HepG2 (cell line): Measurements from ENCODE around the gene CYP21A2. TPM values are rescaled to one million over a fixed set of nuclear protein-coding genes. Genes with fewer than 3 reads are reported as not detected.

Experiments used
- BHLHE40 ChIP-seq: IDR thresholded peaks from 2 replicates; pipeline ENCODE4 v1.6.1; 2011; ENCODE audit warnings: low read length, improper control_type of control experiment
- BRD4 ChIP-seq: sonication (generic); formaldehyde crosslinking; IDR thresholded peaks from 2 replicates; pipeline ENCODE4 v1.4.0; 2020; ENCODE audit warnings: missing genetic modification reagents
- MYNN ChIP-seq: sonication (generic); formaldehyde crosslinking; IDR thresholded peaks from 2 replicates; pipeline ENCODE4 v1.4.0; 2020; ENCODE audit warnings: mild to moderate bottlenecking, low read depth, missing genetic modification reagents
- NR2F2 ChIP-seq: IDR thresholded peaks from 2 replicates; pipeline ENCODE4 v1.6.1; 2012; ENCODE audit warnings: low read depth, inconsistent platforms, borderline replicate concordance
- POLR2G ChIP-seq: fragments of 200-400 bp; formaldehyde crosslinking; IDR thresholded peaks from 2 replicates; pipeline ENCODE4 v1.6.1; 2018; ENCODE audit warnings: mild to moderate bottlenecking, low read depth, low read length, moderate library complexity
- SOX6 ChIP-seq, 2 experiments: fragments of 450-650 bp in 1 of 2; sonication (generic) in 1 of 2; formaldehyde crosslinking in 1 of 2; IDR thresholded peaks; 2 replicates each; pipeline versions ENCODE4 v1.4.0 to v1.6.1; 2017 to 2020; ENCODE audit warnings: antibody characterized with exemption in 1 of 2, mild to moderate bottlenecking in 1 of 2, missing genetic modification reagents in 1 of 2
- U2AF2 ChIP-seq: fragments of 200-400 bp; formaldehyde crosslinking; IDR thresholded peaks from 2 replicates; pipeline ENCODE4 v1.6.1; 2017; ENCODE audit warnings: low read depth, mild to moderate bottlenecking, low read length
- ZNF12 ChIP-seq: sonication (generic); formaldehyde crosslinking; IDR thresholded peaks from 2 replicates; pipeline ENCODE4 v1.5.0; 2020; ENCODE audit warnings: missing genetic modification reagents
- ZNF230 ChIP-seq: sonication (generic); formaldehyde crosslinking; IDR thresholded peaks from 2 replicates; pipeline ENCODE4 v1.4.0; 2020; ENCODE audit warnings: mild to moderate bottlenecking, missing genetic modification reagents
- ZNF260 ChIP-seq: sonication (generic); formaldehyde crosslinking; IDR thresholded peaks from 2 replicates; pipeline ENCODE4 v1.4.0; 2020; ENCODE audit warnings: missing genetic modification reagents, low read depth, mild to moderate bottlenecking, borderline replicate concordance
- polyA plus RNA-seq, 8 experiments: library from polyadenylated mRNA; depleted of rRNA in 3 of 8; stranded (reverse) in 7 of 8; unstranded in 1 of 8; fragments of >200 nt; fragmentation: Illumina TruSeq in 4 of 8; extraction: Trizol in 4 of 8; gene quantifications; 2 replicates each; pipeline versions ENCODE4 v1.2.1 to v1.2.3, GENCODE V29; 2011 to 2016; ENCODE audit warnings: low read depth in 4 of 8, missing spikeins in 1 of 8, mixed read lengths in 1 of 8; ENCODE audit not compliant: insufficient read depth in 1 of 8
- total RNA-seq, 5 experiments: library from RNA; depleted of rRNA; stranded (reverse); fragments of >200 nt; fragmentation: Illumina TruSeq; extraction: Trizol; gene quantifications; 2 replicates each; pipeline ENCODE4 v1.2.3, GENCODE V29; 2016; ENCODE audit warnings: low read depth in 1 of 5
- TF ChIP-seq, protein P1 (sequence below): sonication (generic); formaldehyde crosslinking; IDR thresholded peaks from 2 replicates; pipeline ENCODE4 v1.4.0; 2020; ENCODE audit warnings: missing genetic modification reagents
- TF ChIP-seq, protein P2 (sequence below): sonication (generic); formaldehyde crosslinking; IDR thresholded peaks from 2 replicates; pipeline ENCODE4 v1.4.0; 2020; ENCODE audit warnings: missing genetic modification reagents, mild to moderate bottlenecking, borderline replicate concordance
- TF ChIP-seq, protein P3 (sequence below): sonication (generic); formaldehyde crosslinking; IDR thresholded peaks from 2 replicates; pipeline ENCODE4 v1.8.0; 2022; ENCODE audit warnings: mild to moderate bottlenecking, missing genetic modification reagents, moderate library complexity
- TF ChIP-seq, protein P4 (sequence below): sonication (generic); formaldehyde crosslinking; IDR thresholded peaks from 2 replicates; pipeline ENCODE4 v1.4.0; 2020; ENCODE audit warnings: mild to moderate bottlenecking, low read depth, missing genetic modification reagents
- TF ChIP-seq, protein P5 (sequence below): IDR thresholded peaks from 2 replicates; pipeline ENCODE4 v1.6.1; 2016; ENCODE audit warnings: low read depth, missing genetic modification reagents, missing compliant biosample characterization

CYP21A2 gene
- total and polyA plus RNA-seq, 2 of the 13 experiments (the other 11 are each of a cell fraction or from before 2014, with no cell fraction given) = 1.5 to 6.3 TPM

DNA sequence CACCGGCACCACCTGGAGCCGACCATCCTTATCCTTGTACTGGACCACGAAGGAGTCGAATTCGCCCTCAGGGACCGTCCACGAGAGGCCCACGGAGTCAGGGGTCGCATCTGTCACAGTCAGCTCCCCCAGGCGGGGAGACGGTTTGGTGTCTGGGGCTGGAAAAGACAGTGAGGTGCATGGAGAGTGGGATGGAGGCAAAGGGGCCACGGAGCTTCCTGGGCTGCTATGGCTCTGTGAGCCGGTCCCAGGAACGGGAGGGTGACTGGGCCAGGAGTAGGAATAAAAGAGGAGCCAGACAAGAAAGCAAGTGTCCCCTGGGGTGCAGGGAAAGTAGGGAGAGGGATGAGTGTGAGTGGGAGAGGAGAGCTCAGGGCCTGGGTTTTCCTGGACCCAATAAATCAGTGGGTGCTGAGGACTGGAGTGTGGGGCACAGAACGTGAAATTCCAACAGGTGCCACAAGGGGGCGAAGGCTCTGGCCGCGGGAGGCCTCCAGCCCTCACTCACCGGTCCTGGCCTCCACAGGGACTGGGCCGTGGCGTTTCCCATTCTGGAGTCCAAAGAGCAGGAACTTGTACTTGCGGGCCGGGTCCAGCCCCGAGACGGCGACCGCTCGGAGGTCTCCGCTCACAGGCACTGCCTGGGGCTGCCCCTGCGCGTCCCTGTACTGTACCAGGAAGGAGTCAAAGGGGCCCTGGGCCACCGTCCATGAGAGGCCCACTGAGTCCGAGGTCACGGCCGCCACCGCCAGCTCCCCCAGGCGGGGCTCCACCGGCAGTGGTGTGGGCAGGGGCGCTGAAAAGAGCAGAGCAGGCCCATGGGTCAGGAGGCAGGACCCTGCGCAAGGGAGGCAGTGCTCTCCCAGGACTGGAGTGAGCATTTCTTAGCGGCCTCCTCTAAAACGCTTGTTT is 9.9 kb downstream of the CYP21A2 start (continued):
- TF ChIP-seq MYNN (CRISPR knock-in tag) (no peak), SOX6 (IDR thresholded peaks at IDR 0.05) (no peak), SOX6 (CRISPR knock-in tag; IDR thresholded peaks at IDR 0.05) (peak; percentile 74), NR2F2 (no peak), ZNF260 (CRISPR knock-in tag) (no peak), U2AF2 (no peak), POLR2G (peak; percentile 90), ZNF12 (CRISPR knock-in tag) (no peak), BHLHE40 (no peak), BRD4 (CRISPR knock-in tag) (peak; percentile 87; the same call in 1 of the 2 replicates), ZNF230 (CRISPR knock-in tag) (0 out of 2 replicates have a peak, but pooled peaks have one; percentile 27)
- TF ChIP-seq, protein P1, sequence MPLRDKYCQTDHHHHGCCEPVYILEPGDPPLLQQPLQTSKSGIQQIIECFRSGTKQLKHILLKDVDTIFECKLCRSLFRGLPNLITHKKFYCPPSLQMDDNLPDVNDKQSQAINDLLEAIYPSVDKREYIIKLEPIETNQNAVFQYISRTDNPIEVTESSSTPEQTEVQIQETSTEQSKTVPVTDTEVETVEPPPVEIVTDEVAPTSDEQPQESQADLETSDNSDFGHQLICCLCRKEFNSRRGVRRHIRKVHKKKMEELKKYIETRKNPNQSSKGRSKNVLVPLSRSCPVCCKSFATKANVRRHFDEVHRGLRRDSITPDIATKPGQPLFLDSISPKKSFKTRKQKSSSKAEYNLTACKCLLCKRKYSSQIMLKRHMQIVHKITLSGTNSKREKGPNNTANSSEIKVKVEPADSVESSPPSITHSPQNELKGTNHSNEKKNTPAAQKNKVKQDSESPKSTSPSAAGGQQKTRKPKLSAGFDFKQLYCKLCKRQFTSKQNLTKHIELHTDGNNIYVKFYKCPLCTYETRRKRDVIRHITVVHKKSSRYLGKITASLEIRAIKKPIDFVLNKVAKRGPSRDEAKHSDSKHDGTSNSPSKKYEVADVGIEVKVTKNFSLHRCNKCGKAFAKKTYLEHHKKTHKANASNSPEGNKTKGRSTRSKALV = peak; percentile 91
- TF ChIP-seq, protein P2, sequence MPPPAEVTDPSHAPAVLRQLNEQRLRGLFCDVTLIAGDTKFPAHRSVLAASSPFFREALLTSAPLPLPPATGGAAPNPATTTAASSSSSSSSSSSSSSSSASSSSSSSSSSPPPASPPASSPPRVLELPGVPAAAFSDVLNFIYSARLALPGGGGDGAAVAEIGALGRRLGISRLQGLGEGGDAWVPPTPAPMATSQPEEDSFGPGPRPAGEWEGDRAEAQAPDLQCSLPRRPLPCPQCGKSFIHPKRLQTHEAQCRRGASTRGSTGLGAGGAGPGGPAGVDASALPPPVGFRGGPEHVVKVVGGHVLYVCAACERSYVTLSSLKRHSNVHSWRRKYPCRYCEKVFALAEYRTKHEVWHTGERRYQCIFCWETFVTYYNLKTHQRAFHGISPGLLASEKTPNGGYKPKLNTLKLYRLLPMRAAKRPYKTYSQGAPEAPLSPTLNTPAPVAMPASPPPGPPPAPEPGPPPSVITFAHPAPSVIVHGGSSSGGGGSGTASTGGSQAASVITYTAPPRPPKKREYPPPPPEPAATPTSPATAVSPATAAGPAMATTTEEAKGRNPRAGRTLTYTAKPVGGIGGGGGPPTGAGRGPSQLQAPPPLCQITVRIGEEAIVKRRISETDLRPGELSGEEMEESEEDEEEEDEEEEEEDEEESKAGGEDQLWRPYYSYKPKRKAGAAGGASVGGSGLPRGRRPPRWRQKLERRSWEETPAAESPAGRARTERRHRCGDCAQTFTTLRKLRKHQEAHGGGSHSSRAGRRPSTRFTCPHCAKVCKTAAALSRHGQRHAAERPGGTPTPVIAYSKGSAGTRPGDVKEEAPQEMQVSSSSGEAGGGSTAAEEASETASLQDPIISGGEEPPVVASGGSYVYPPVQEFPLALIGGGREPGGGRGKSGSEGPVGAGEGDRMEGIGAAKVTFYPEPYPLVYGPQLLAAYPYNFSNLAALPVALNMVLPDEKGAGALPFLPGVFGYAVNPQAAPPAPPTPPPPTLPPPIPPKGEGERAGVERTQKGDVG (CRISPR knock-in tag) = peak; percentile 54; the same call in 1 of the 2 replicates
- TF ChIP-seq, protein P3, sequence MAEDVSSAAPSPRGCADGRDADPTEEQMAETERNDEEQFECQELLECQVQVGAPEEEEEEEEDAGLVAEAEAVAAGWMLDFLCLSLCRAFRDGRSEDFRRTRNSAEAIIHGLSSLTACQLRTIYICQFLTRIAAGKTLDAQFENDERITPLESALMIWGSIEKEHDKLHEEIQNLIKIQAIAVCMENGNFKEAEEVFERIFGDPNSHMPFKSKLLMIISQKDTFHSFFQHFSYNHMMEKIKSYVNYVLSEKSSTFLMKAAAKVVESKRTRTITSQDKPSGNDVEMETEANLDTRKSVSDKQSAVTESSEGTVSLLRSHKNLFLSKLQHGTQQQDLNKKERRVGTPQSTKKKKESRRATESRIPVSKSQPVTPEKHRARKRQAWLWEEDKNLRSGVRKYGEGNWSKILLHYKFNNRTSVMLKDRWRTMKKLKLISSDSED (CRISPR knock-in tag) = no peak
- TF ChIP-seq, protein P4, sequence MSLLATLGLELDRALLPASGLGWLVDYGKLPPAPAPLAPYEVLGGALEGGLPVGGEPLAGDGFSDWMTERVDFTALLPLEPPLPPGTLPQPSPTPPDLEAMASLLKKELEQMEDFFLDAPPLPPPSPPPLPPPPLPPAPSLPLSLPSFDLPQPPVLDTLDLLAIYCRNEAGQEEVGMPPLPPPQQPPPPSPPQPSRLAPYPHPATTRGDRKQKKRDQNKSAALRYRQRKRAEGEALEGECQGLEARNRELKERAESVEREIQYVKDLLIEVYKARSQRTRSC (CRISPR knock-in tag) = no peak
- TF ChIP-seq, protein P5, sequence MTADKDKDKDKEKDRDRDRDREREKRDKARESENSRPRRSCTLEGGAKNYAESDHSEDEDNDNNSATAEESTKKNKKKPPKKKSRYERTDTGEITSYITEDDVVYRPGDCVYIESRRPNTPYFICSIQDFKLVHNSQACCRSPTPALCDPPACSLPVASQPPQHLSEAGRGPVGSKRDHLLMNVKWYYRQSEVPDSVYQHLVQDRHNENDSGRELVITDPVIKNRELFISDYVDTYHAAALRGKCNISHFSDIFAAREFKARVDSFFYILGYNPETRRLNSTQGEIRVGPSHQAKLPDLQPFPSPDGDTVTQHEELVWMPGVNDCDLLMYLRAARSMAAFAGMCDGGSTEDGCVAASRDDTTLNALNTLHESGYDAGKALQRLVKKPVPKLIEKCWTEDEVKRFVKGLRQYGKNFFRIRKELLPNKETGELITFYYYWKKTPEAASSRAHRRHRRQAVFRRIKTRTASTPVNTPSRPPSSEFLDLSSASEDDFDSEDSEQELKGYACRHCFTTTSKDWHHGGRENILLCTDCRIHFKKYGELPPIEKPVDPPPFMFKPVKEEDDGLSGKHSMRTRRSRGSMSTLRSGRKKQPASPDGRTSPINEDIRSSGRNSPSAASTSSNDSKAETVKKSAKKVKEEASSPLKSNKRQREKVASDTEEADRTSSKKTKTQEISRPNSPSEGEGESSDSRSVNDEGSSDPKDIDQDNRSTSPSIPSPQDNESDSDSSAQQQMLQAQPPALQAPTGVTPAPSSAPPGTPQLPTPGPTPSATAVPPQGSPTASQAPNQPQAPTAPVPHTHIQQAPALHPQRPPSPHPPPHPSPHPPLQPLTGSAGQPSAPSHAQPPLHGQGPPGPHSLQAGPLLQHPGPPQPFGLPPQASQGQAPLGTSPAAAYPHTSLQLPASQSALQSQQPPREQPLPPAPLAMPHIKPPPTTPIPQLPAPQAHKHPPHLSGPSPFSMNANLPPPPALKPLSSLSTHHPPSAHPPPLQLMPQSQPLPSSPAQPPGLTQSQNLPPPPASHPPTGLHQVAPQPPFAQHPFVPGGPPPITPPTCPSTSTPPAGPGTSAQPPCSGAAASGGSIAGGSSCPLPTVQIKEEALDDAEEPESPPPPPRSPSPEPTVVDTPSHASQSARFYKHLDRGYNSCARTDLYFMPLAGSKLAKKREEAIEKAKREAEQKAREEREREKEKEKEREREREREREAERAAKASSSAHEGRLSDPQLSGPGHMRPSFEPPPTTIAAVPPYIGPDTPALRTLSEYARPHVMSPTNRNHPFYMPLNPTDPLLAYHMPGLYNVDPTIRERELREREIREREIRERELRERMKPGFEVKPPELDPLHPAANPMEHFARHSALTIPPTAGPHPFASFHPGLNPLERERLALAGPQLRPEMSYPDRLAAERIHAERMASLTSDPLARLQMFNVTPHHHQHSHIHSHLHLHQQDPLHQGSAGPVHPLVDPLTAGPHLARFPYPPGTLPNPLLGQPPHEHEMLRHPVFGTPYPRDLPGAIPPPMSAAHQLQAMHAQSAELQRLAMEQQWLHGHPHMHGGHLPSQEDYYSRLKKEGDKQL = no peak
